ENCODE results near the gene TDRD7.

TDRD7 gene

GRCh38 chr9:97411789-97412625 is at the start of gene TDRD7:
TDRD7 (plus strand) TSS chr9:97412096; CDS start chr9:97428466, 16,370 bp downstream.
- DNase-seq, result peak; percentile 80

- DNase-seq, result no peak
These were observed 48.9 kb upstream of the TDRD7 start for GRCh38 chr9:97362777-97363545.

- no peak for DNase-seq
These were observed 48.1 kb upstream of the TDRD7 start for GRCh38 chr9:97363661-97364299.

- DNase-seq, result no peak
These were observed 47.0 kb upstream of the TDRD7 start for GRCh38 chr9:97364769-97365490.

- DNase-seq, result no peak
These were observed 46.3 kb upstream of the TDRD7 start for GRCh38 chr9:97365634-97366033.

- DNase-seq, result no peak
These were observed 45.4 kb upstream of the TDRD7 start for GRCh38 chr9:97366476-97366875.

- DNase-seq, result no peak
These were observed 45.0 kb upstream of the TDRD7 start for GRCh38 chr9:97366889-97367288.

- no peak for DNase-seq
These were observed 44.2 kb upstream of the TDRD7 start for GRCh38 chr9:97367729-97368128.

- DNase-seq, result no peak
These were observed 42.9 kb upstream of the TDRD7 start for GRCh38 chr9:97368964-97369363.

- no peak for DNase-seq
These were observed 39.3 kb upstream of the TDRD7 start for GRCh38 chr9:97372580-97372979.

GRCh38 chr9:97373331-97373730 is 38.6 kb upstream of the TDRD7 start:
- DNase-seq, result no peak

- no peak for DNase-seq
These were observed 37.1 kb upstream of the TDRD7 start for GRCh38 chr9:97374811-97375210.

GRCh38 chr9:97376902-97377301 is 35.0 kb upstream of the TDRD7 start:
- no peak for DNase-seq

GRCh38 chr9:97382099-97382718 is 29.7 kb upstream of the TDRD7 start:
- DNase-seq, result no peak

- DNase-seq, result no peak
These were observed 27.3 kb upstream of the TDRD7 start for GRCh38 chr9:97384406-97385262.

- no peak for DNase-seq
These were observed 26.2 kb upstream of the TDRD7 start for GRCh38 chr9:97385626-97386264.

GRCh38 chr9:97386265-97386633 is 25.6 kb upstream of the TDRD7 start:
- no peak for DNase-seq

- DNase-seq, result peak; percentile 42
These were observed 25.0 kb upstream of the TDRD7 start for GRCh38 chr9:97386733-97387503.

- DNase-seq, result no peak
These were observed 24.4 kb upstream of the TDRD7 start for GRCh38 chr9:97387504-97387886.
